Subcutaneous preadipocyte (primary cell): ENCODE results near the gene CLCA4. TPM values are rescaled to one million over a fixed set of nuclear protein-coding genes. Genes with fewer than 3 reads are reported as not detected.

Experiments
- total RNA-seq: library from RNA; depleted of rRNA; stranded (reverse); fragments of >200 nt; gene quantifications from 2 replicates; pipeline ENCODE4 v1.2.3, GENCODE V29; 2012

CLCA4 gene
- not detected in 2 replicates for total RNA-seq

GRCh38 chr1:86546787-86547221 lies at the start of gene CLCA4:
Gene CLCA4 (plus strand): TSS chr1:86547078. CDS start chr1:86547120, 42 bp downstream.

Other genes with a start within 250 kb of the CLCA4 start
- gene ODF2L, start 150.8 kb upstream of the CLCA4 start, total RNA-seq, result 33.0 and 35.6 TPM in 2 replicates
- gene CLCA2, start 122.9 kb upstream of the CLCA4 start, total RNA-seq, result 0.39 and 1.8 TPM in 2 replicates
- gene CLCA1, start 78.2 kb upstream of the CLCA4 start, total RNA-seq, result not detected in 2 replicates
- 40.7 and 55.1 TPM in 2 replicates for gene SH3GLB1, start 157.5 kb downstream of the CLCA4 start, total RNA-seq